Karpas-422 (cell line): ENCODE measurements around the gene CASKIN2. TPM values are rescaled to one million over a fixed set of nuclear protein-coding genes. Genes with fewer than 3 reads are reported as not detected.
A peak's percentile ranks its signal among the peaks of the same experiment; 100 is the strongest.

Source experiments
- DNase-seq: peaks from one replicate; pipeline ENCODE4 v3.0.0-alpha.2; 2015
- H2AFZ ChIP-seq: fragments of 200-600 bp; sonication (generic); 2 replicates; pipeline ENCODE4 v1.6.1; 2014; ENCODE audit warnings: antibody characterized with exemption, low read length, mixed read lengths
- H3K27ac ChIP-seq: fragments of 200-600 bp; sonication (generic); 2 replicates; pipeline ENCODE4 v1.5.1; 2014; ENCODE audit warnings: mild to moderate bottlenecking, low read length, moderate library complexity
- H3K27me3 ChIP-seq: fragments of 200-600 bp; sonication (generic); 2 replicates; pipeline ENCODE4 v1.6.1; 2014; ENCODE audit warnings: low read length, mixed read lengths
- H3K36me3 ChIP-seq: fragments of 200-600 bp; sonication (generic); 2 replicates; pipeline ENCODE4 v1.6.1; 2014; ENCODE audit warnings: low read length, mixed read lengths; ENCODE audit not compliant: insufficient read depth
- H3K4me1 ChIP-seq: fragments of 200-600 bp; sonication (generic); 2 replicates; pipeline ENCODE4 v1.6.1; 2014; ENCODE audit warnings: mild to moderate bottlenecking, low read length, mixed read lengths
- H3K4me2 ChIP-seq: fragments of 200-600 bp; sonication (generic); 2 replicates; pipeline ENCODE4 v1.6.1; 2014; ENCODE audit warnings: low read length, low read depth, mild to moderate bottlenecking; ENCODE audit not compliant: poor library complexity, severe bottlenecking
- H3K4me3 ChIP-seq: fragments of 200-600 bp; sonication (generic); 2 replicates; pipeline ENCODE4 v1.5.1; 2014; ENCODE audit warnings: mild to moderate bottlenecking, antibody characterized with exemption, low read length, mixed read lengths
- H3K79me2 ChIP-seq: fragments of 200-600 bp; sonication (generic); 2 replicates; pipeline ENCODE4 v1.6.1; 2014; ENCODE audit warnings: mild to moderate bottlenecking, low read length, mixed read lengths
- H3K9ac ChIP-seq: fragments of 200-600 bp; sonication (generic); 2 replicates; pipeline ENCODE4 v1.6.0; 2014; ENCODE audit warnings: low read length
- H3K9me2 ChIP-seq: fragments of 200-600 bp; sonication (generic), shearing (Covaris generic); replicated peaks from 2 replicates; pipeline ENCODE4 v1.6.0; 2014; ENCODE audit warnings: mild to moderate bottlenecking, low read length, moderate library complexity; ENCODE audit not compliant: insufficient read depth
- H3K9me3 ChIP-seq: fragments of 300-700, 200-600 bp; sonication (generic); 2 replicates; pipeline ENCODE4 v1.6.1; 2014; ENCODE audit warnings: low read length, mixed read lengths
- H4K20me1 ChIP-seq: fragments of 200-600 bp; sonication (generic); 2 replicates; pipeline ENCODE4 v1.6.1; 2014; ENCODE audit warnings: mild to moderate bottlenecking, antibody characterized with exemption, low read length, low read depth; ENCODE audit not compliant: insufficient read depth
- total RNA-seq: library from RNA; depleted of rRNA; stranded (reverse); fragments of >200 nt; shearing (Covaris generic); gene quantifications from 2 replicates; pipeline ENCODE4 v1.2.3, GENCODE V29; 2014; ENCODE audit warnings: low replicate concordance; rRNA removed

CASKIN2 gene, protein sequence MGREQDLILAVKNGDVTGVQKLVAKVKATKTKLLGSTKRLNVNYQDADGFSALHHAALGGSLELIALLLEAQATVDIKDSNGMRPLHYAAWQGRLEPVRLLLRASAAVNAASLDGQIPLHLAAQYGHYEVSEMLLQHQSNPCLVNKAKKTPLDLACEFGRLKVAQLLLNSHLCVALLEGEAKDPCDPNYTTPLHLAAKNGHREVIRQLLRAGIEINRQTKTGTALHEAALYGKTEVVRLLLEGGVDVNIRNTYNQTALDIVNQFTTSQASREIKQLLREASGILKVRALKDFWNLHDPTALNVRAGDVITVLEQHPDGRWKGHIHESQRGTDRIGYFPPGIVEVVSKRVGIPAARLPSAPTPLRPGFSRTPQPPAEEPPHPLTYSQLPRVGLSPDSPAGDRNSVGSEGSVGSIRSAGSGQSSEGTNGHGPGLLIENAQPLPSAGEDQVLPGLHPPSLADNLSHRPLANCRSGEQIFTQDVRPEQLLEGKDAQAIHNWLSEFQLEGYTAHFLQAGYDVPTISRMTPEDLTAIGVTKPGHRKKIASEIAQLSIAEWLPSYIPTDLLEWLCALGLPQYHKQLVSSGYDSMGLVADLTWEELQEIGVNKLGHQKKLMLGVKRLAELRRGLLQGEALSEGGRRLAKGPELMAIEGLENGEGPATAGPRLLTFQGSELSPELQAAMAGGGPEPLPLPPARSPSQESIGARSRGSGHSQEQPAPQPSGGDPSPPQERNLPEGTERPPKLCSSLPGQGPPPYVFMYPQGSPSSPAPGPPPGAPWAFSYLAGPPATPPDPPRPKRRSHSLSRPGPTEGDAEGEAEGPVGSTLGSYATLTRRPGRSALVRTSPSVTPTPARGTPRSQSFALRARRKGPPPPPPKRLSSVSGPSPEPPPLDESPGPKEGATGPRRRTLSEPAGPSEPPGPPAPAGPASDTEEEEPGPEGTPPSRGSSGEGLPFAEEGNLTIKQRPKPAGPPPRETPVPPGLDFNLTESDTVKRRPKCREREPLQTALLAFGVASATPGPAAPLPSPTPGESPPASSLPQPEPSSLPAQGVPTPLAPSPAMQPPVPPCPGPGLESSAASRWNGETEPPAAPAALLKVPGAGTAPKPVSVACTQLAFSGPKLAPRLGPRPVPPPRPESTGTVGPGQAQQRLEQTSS (N-terminal part only)
- not detected in 2 replicates for total RNA-seq

DNA sequence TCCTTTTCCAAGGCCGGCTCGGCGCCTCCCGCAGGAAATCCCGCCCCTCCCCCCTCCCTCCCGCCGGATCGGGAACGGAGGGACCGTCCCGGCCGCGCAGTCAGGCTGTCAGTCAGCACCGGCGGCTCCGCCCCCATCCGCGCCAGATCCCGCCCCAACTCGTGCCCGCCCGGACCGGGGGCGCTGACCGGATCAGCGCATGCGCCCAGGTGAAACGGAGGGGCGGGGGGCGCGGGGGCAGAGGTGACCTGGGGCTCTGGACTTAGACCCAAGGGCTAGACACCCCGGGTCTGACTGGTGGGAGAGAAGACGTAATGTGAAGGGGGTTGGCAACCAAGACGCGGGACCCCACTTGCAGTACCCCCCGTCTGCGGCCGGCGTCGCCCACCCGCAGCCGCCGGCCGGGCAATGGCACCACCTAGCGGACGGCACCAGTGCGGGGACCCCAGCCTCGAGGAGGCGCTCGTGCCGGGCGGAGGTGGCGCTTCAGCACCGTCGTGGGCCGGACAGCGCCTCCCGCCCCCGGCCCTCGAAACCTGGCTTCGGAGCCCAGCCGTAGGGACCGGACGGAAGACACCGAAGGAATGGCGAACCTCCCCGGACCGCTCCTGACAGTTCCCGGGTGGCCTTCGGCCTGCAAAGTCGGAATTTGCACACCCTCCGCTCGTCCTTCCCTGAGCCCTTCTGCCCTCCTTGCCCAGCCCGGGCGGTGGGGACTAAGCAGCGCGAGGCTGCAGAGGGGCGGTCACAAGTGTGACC lies at the start of gene CASKIN2:
CASKIN2 (minus strand) TSS at position 42 of the 759 bp plus-strand sequence. CDS start 1,733 bp downstream, outside the sequence.
- Histone ChIP-seq H3K4me3 (peak within 1 kb of the TSS; percentile 73), H3K79me2 (peaks cover 13% of the 10 kb centered on the region), H3K9me2 (no peaks in the 10 kb centered on the region), H3K27me3 (no peaks in the 10 kb centered on the region), H3K9ac (peak within 1 kb of the TSS; percentile 65), H3K9me3 (no peaks in the 10 kb centered on the region), H2AFZ (peak within 1 kb of the TSS; percentile 99), H3K36me3 (no peaks in the 10 kb centered on the region), H4K20me1 (peaks cover 9% of the 10 kb centered on the region; the same call in 1 of the 2 replicates), H3K4me2 (peak within 1 kb of the TSS; percentile 98), H3K4me1 (peaks cover 25% of the 10 kb centered on the region), H3K27ac (no peak within 1 kb of the TSS)
- peak; percentile 93 for DNase-seq

DNA sequence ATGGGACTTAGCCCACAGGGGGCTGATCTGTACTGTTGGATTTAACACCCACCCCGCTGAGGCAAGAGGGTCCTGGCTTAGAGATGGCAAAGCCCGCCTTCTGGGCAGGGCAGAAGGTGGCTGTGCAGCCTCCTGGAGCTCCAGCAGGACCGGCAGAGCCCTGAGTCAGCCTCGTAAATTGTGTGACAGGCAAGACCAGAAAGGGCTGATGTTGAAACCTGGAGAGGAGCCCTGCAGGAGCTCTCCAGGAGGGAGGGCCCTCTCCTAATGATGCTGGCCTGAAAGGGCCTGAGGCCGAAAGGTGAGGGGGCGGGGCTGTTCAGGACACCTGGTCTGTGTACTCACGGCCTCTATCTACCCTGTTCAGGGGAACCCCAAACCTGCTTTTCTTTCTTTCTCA lies 49.7 kb upstream of the CASKIN2 start:
- DNase-seq: no peak
- Histone ChIP-seq H3K4me1 (peaks cover 8% of the 10 kb centered on the region), H3K27me3 (no peaks in the 10 kb centered on the region), H3K27ac (no peak overlapping the region), H3K4me2 (no peak overlapping the region), H3K36me3 (no peaks in the 10 kb centered on the region), H3K9me2 (no peaks in the 10 kb centered on the region), H3K4me3 (no peak overlapping the region), H2AFZ (no peak overlapping the region), H3K9ac (no peak overlapping the region), H3K79me2 (no peaks in the 10 kb centered on the region), H3K9me3 (no peaks in the 10 kb centered on the region), H4K20me1 (no peaks in the 10 kb centered on the region)

DNA sequence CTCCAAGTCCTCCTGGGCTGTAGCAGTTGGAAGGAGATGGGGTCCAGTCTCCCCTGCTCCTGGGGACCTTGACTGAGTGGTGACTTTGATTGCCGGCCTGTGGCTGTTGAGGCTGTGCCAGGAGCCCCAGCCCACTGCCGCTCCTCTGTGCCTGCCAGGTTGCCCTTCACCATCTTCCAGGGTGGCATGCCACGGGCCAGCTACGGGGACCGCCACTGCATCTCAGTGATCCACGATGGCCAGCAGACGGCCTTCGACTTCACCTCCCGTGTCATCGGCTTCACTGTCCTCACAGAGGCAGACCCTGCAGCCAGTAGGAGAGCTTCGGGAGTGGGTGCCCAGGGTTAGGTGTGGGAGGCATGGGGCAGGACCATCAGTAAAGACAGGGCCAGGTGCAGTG lies 48.9 kb upstream of the CASKIN2 start:
- Histone ChIP-seq H3K36me3 (no peaks in the 10 kb centered on the region), H3K4me1 (peaks cover 8% of the 10 kb centered on the region), H3K4me3 (no peak overlapping the region), H3K9me3 (no peaks in the 10 kb centered on the region), H3K79me2 (no peaks in the 10 kb centered on the region), H2AFZ (no peak overlapping the region), H3K27me3 (no peaks in the 10 kb centered on the region), H4K20me1 (no peaks in the 10 kb centered on the region), H3K4me2 (no peak overlapping the region), H3K9me2 (no peaks in the 10 kb centered on the region), H3K9ac (no peak overlapping the region), H3K27ac (no peak overlapping the region)
- DNase-seq: no peak

DNA sequence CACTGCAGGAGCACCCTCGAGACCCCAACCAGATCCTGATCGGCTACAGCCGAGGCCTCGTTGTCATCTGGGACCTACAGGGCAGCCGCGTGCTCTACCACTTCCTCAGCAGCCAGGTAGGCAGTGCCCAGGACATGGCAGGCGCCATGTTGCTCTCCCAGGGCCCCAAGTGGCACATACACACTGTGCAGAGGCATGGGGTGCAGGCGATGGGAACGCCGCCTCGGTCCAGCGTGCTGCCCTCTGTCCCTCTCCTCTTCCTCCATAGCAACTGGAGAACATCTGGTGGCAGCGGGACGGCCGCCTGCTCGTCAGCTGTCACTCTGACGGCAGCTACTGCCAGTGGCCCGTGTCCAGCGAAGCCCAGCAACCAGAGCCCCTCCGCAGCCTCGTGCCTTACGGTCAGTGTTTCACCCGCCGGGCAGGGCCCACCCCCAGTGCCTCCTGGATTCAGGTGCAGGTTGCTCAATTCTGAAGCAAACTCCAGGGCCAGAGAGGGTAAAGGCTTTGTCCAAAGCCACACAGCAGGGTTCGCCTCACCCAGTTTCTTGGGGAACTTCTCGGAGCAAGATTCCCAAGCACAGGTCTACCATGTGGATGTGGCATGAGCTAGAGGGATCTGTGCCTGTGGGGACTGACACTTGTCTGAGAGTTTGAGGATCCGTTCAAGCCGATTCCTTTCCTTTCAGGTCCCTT lies 47.9 kb upstream of the CASKIN2 start:
- Histone ChIP-seq H3K27ac (no peak overlapping the region), H3K4me2 (no peak overlapping the region), H3K9me3 (no peaks in the 10 kb centered on the region), H3K79me2 (no peaks in the 10 kb centered on the region), H3K4me3 (no peak overlapping the region), H2AFZ (no peak overlapping the region), H3K9me2 (no peaks in the 10 kb centered on the region), H3K4me1 (peaks cover 8% of the 10 kb centered on the region), H3K27me3 (no peaks in the 10 kb centered on the region), H3K9ac (no peak overlapping the region), H4K20me1 (no peaks in the 10 kb centered on the region), H3K36me3 (no peaks in the 10 kb centered on the region)
- no peak for DNase-seq

DNA sequence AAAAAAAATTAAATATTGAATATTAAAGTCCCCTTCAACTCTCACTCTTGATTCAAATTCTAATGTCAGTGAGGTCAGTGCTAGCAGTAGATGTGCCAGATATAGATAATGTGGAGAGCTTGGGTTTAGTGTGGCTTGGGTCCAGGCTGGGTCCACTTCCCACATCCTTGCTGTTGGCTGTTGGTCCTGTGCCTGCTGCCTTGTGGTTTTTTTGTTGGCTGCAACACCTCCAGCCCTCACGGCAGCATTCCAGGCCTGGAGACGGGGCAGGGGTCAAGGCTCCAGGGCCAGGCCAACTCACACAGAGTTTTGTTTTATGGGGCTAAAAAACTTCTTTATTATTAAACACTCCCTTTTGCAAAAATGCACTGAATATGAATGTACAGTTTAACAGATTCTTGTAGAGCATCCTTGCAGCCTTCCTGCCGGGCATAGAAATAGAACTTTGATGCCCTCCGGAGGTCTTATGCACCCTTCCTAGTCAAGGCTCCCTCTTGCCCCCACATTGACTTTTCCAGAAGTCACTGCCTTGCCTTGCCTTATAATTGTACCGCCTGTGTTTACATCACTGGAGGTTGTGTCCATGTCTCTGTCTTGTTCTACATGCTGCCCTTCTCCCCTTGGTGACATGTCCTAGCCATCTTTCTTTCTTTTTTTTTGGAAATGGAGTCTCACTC lies 46.7 kb upstream of the CASKIN2 start:
- H3K9me3 ChIP-seq: no peaks in the 10 kb centered on the region
- peaks cover 8% of the 10 kb centered on the region for H3K4me1 ChIP-seq
- no peaks in the 10 kb centered on the region for H3K27me3 ChIP-seq
- no peak overlapping the region for H3K27ac ChIP-seq
- H3K9me2 ChIP-seq: no peaks in the 10 kb centered on the region
- no peak for DNase-seq
- H3K4me2 ChIP-seq: no peak overlapping the region
- no peaks in the 10 kb centered on the region for H3K79me2 ChIP-seq
- no peak overlapping the region for H3K9ac ChIP-seq
- H3K36me3 ChIP-seq: no peaks in the 10 kb centered on the region
- H4K20me1 ChIP-seq: no peaks in the 10 kb centered on the region
- no peak overlapping the region for H2AFZ ChIP-seq
- H3K4me3 ChIP-seq: no peak overlapping the region

DNA sequence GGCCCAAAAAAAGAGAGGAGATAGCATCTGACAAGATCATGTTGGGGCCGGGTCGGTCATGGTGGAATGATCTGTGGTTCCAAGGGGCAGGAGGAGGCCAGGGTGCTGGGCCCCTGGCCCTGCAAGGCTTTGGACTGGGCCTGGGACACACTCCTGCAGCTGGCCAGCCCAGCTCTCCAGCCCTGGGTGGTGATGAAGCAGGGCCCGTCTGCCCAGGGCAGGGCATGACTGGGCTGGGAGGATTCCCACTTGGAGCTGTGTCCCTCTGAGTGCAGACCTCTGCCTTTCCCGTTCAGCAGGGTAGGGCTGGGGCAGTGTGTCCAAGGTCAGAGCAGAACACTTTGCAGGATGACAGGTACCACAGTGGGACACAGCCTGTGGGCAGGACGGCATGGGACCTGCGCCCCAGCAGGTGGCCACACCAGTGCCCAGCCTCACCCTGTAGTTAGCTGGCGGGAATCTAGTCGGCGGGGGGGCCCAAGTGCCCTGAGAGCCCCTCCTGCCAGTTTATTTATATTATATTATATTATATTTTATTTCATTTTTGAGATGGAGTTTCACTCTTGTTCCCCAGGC lies 44.7 kb upstream of the CASKIN2 start:
- Histone ChIP-seq H3K4me2 (no peak overlapping the region), H3K27me3 (no peaks in the 10 kb centered on the region), H3K9me2 (no peaks in the 10 kb centered on the region), H3K79me2 (no peaks in the 10 kb centered on the region), H3K4me1 (no peaks in the 10 kb centered on the region), H4K20me1 (no peaks in the 10 kb centered on the region), H3K27ac (no peak overlapping the region), H3K4me3 (no peak overlapping the region), H2AFZ (no peak overlapping the region), H3K9me3 (no peaks in the 10 kb centered on the region), H3K36me3 (no peaks in the 10 kb centered on the region), H3K9ac (no peak overlapping the region)
- DNase-seq: no peak
